ENCODE data around the gene FAF2. TPM values are rescaled to one million over a fixed set of nuclear protein-coding genes. Genes with fewer than 3 reads are reported as not detected.
A peak's percentile ranks its signal among the peaks of the same experiment; 100 is the strongest.

Gene FAF2
- total RNA-seq, 1 experiment from 2014 or later = 44.4 TPM

GRCh38 chr5:176548967-176549444 lies 100.8 kb downstream of the FAF2 start, which contains the start of gene CDHR2:
CDHR2 (plus strand) TSS chr5:176549342; CDS start chr5:176565353, 16,011 bp downstream.
- Histone ChIP-seq H4K5ac (ENCODE audit: insufficient read length, low read depth, low read length) (no peak within 1 kb of the TSS), H3K9ac (ENCODE audit: extremely low read depth, insufficient read length, low read length) (no peak within 1 kb of the TSS), H3K18ac (ENCODE audit: insufficient read length, low read depth, low read length) (no peak within 1 kb of the TSS), H4K20me1 (ENCODE audit: control insufficient read depth, insufficient read depth, insufficient read length) (no peaks in the 10 kb centered on the region), H3K14ac (ENCODE audit: insufficient read depth, low read length) (no peak within 1 kb of the TSS; the same call in 1 of the 2 replicates), H3K27ac (ENCODE audit: insufficient read length, low read depth, low read length) (no peak within 1 kb of the TSS), H3K79me1 (ENCODE audit: insufficient read depth, low read depth, low read length, poor library complexity, severe bottlenecking) (no peaks in the 10 kb centered on the region), H2AFZ (ENCODE audit: low read length) (no peak within 1 kb of the TSS), H2BK12ac (ENCODE audit: insufficient read length, low read depth, low read length) (no peak within 1 kb of the TSS), H3T11ph (ENCODE audit: low read length) (no peak within 1 kb of the TSS), H3K4ac (ENCODE audit: low read depth, low read length) (no peak within 1 kb of the TSS), H2BK5ac (ENCODE audit: insufficient read length, low read length) (no peak within 1 kb of the TSS), H4K91ac (ENCODE audit: insufficient read length, low read depth, low read length) (peak within 1 kb of the TSS; percentile 36), H3K27me3 (ENCODE audit: insufficient read depth, low read length) (no peaks in the 10 kb centered on the region), H3K23ac (ENCODE audit: insufficient read length, low read depth, low read length) (no peak within 1 kb of the TSS), H3K23me2 (ENCODE audit: insufficient read length, low read depth, low read length, poor library complexity, severe bottlenecking) (no peaks in the 10 kb centered on the region), H3K56ac (ENCODE audit: insufficient read length, low read depth, low read length) (no peak within 1 kb of the TSS), H3K4me1 (ENCODE audit: insufficient read depth, low read length) (no peaks in the 10 kb centered on the region), H2BK120ac (ENCODE audit: low read depth, low read length, poor library complexity, severe bottlenecking) (no peak within 1 kb of the TSS), H3K4me2 (ENCODE audit: insufficient read depth, insufficient read length, low read length) (no peak within 1 kb of the TSS), H3K79me2 (ENCODE audit: insufficient read depth, low read length) (no peaks in the 10 kb centered on the region), H2BK15ac (ENCODE audit: low read depth, low read length) (no peak within 1 kb of the TSS), H4K8ac (replicated peaks; ENCODE audit: insufficient read length, low read depth, low read length) (no peak within 1 kb of the TSS), H2BK20ac (ENCODE audit: low read depth, low read length, poor library complexity, severe bottlenecking) (no peak within 1 kb of the TSS), H2AK5ac (ENCODE audit: insufficient read length, low read length) (no peak within 1 kb of the TSS), H3K9me3 (ENCODE audit: control insufficient read depth, low read depth, low read length) (no peaks in the 10 kb centered on the region)
- no peaks in the 10 kb centered on the region for H3K9me3 Mint-ChIP-seq
- TF ChIP-seq CTCF (conservative IDR thresholded peaks at IDR 0.05) = no peak
- H3K27ac Mint-ChIP-seq = no peak within 1 kb of the TSS
- H3K4me1 Mint-ChIP-seq = peaks cover 20 to 26% of the 10 kb centered on the region in 2 experiments
- H3K27me3 Mint-ChIP-seq (ENCODE audit: low read depth) = peaks cover 12% of the 10 kb centered on the region
- WGBS (ENCODE audit: extremely low coverage, insufficient read length, low lambda C conversion rate) = no CpG with 5 or more reads among the region's 18 CpGs
- DNase-seq = no peak
- H3K4me3 Mint-ChIP-seq = no peak within 1 kb of the TSS
- peaks cover 0 to 2% (median 0%) of the 10 kb centered on the region in 3 experiments; a peak in 2 of 7 replicates for H3K36me3 Mint-ChIP-seq (ENCODE audit: insufficient read depth in 1 of 3, low read depth in 3 of 3)

Data from H9 (cell line).